Left colon (tissue), 2 donors: Measurements from ENCODE around the gene TMEM91. TPM values are rescaled to one million over a fixed set of nuclear protein-coding genes. Genes with fewer than 3 reads are reported as not detected.
A peak's percentile ranks its signal among the peaks of the same experiment; 100 is the strongest.
"Not testable (repeated sequence)": the region's sequence is repeated elsewhere in the genome, so short reads cannot be mapped to it uniquely, and the experiment has no call there.

ENCODE experiments used
- ATAC-seq: fragments of 200-7000 bp; cut with Tn5 transposase; one replicate; pipeline ENCODE4 v1.9.1; 2020; ENCODE audit warnings: mild to moderate bottlenecking, moderate library complexity
- DNase-seq, 2 donors: peaks; one replicate each; pipeline ENCODE4 v3.0.0-alpha.2; 2020
- intact Hi-C, 2 donors: fragments of 100-400 bp; cut with DNase I in 1 of 2; cut with micrococcal nuclease in 1 of 2; formaldehyde crosslinking; loops; one replicate each; pipeline versions ENCODE4 v1.11.2 to v1.14.0; 2022; cut with DNase I, micrococcal nuclease
- total RNA-seq, 2 donors: library from RNA; stranded (reverse); fragmentation: NEBNext Ultra II Directional; extraction: Animal tissue kit (Norgen Biotek cat#: 25700); gene quantifications; one replicate each; pipeline ENCODE4 v1.2.1, GENCODE V29; 2021
- donor health status: DM: no; HTN: no; CAD: no.
- donor health status: DM: yes; HTN: yes; CAD: no.

TMEM91 gene
- total RNA-seq, 2 donors from 2014 or later = 2.8 to 4.9 TPM

- DNase-seq (no peak), ATAC-seq (no peak)
- intact Hi-C loops = no loop called here
These were observed 27.0 kb downstream of the TMEM91 start for GRCh38 chr19:41403181-41403970.

GRCh38 chr19:41405776-41406175 is 29.4 kb downstream of the TMEM91 start:
- intact Hi-C loops = no loop called here
- ATAC-seq (no peak), DNase-seq (no peak)

- peak; percentile 69 for ATAC-seq
- intact Hi-C loops = no loop called here
- peak in 1 of 2 donors; percentile 32 for DNase-seq
These were observed 30.9 kb downstream of the TMEM91 start for GRCh38 chr19:41407271-41407670.

GRCh38 chr19:41408256-41408655 is 31.9 kb downstream of the TMEM91 start:
- ATAC-seq = peak; percentile 74

GRCh38 chr19:41408846-41409245 is 32.5 kb downstream of the TMEM91 start:
- intact Hi-C loops, DNase-seq, ATAC-seq: not testable (repeated sequence)

More at GRCh38 chr19:41408256-41408655, 31.9 kb downstream of the TMEM91 start:
- intact Hi-C loops = no loop called here
- no peak for DNase-seq

- ATAC-seq (peak; percentile 79), DNase-seq (peak in 1 of 2 donors; percentile 28)
- intact Hi-C loops = no loop called here
These were observed 33.0 kb downstream of the TMEM91 start for GRCh38 chr19:41409288-41409687.

GRCh38 chr19:41410336-41411054 is 34.2 kb downstream of the TMEM91 start:
- ATAC-seq (no peak), DNase-seq (no peak)
- intact Hi-C loops = no loop called here

- no peak for DNase-seq
- intact Hi-C loops = no loop called here
- ATAC-seq = no peak
These were observed 35.0 kb downstream of the TMEM91 start for GRCh38 chr19:41411100-41411967.

- DNase-seq (no peak), ATAC-seq (no peak)
- intact Hi-C loops = no loop called here
These were observed 35.6 kb downstream of the TMEM91 start for GRCh38 chr19:41411968-41412265.

GRCh38 chr19:41412953-41413352 is 36.6 kb downstream of the TMEM91 start:
- DNase-seq (no peak), ATAC-seq (no peak)
- intact Hi-C loops = no loop called here

- ATAC-seq (no peak), DNase-seq (no peak)
- intact Hi-C loops = no loop called here
These were observed 37.6 kb downstream of the TMEM91 start for GRCh38 chr19:41413947-41414346.

GRCh38 chr19:41414461-41414860 is 38.1 kb downstream of the TMEM91 start:
- DNase-seq (no peak), ATAC-seq (no peak)
- intact Hi-C loops = no loop called here

- DNase-seq (peak in 1 of 2 donors; percentile 40), ATAC-seq (peak; percentile 13)
- intact Hi-C loops = no loop called here
These were observed 38.8 kb downstream of the TMEM91 start for GRCh38 chr19:41415154-41415571.

- intact Hi-C loops = no loop called here
- peak; percentile 90 to 96 for DNase-seq
- peak; percentile 91 for ATAC-seq
These were observed 39.9 kb downstream of the TMEM91 start for GRCh38 chr19:41416194-41416674.

- intact Hi-C loops = no loop called here
- DNase-seq (no peak), ATAC-seq (no peak)
These were observed 44.0 kb downstream of the TMEM91 start for GRCh38 chr19:41420101-41420880.

GRCh38 chr19:41421314-41421713 is 45.0 kb downstream of the TMEM91 start:
- DNase-seq (peak; percentile 76 to 78), ATAC-seq (peak; percentile 70)
- intact Hi-C loops = no loop called here

GRCh38 chr19:41421973-41422372 is 45.6 kb downstream of the TMEM91 start:
- ATAC-seq (no peak), DNase-seq (no peak)
- intact Hi-C loops = no loop called here

- intact Hi-C loops = no loop called here
- ATAC-seq = no peak
- DNase-seq = no peak
These were observed 46.1 kb downstream of the TMEM91 start for GRCh38 chr19:41422456-41422855.

- intact Hi-C loops = no loop called here
- no peak for ATAC-seq
- no peak for DNase-seq
These were observed 46.6 kb downstream of the TMEM91 start for GRCh38 chr19:41422955-41423354.
